Liver (tissue), 9 donors: Measurements from ENCODE around the gene SLC2A8. TPM values are rescaled to one million over a fixed set of nuclear protein-coding genes. Genes with fewer than 3 reads are reported as not detected.
A peak's percentile ranks its signal among the peaks of the same experiment; 100 is the strongest.

Source experiments
- DNase-seq: peaks from one replicate; pipeline ENCODE4 v3.0.0-alpha.2; 2017; ENCODE audit warnings: low spot score
- H3K27ac ChIP-seq, 2 donors: one replicate each; pipeline ENCODE4 v1.7.0; 2013; ENCODE audit warnings: inconsistent platforms in 2 of 2, low read length in 2 of 2, control low read depth in 1 of 2, low read depth in 1 of 2, mild to moderate bottlenecking in 1 of 2
- H3K27me3 ChIP-seq, 4 donors: one replicate each; pipeline versions ENCODE4 v1.6.1 to v1.7.0; 2013; ENCODE audit warnings: low read length in 3 of 4, inconsistent platforms in 1 of 4, mild to moderate bottlenecking in 1 of 4, moderate library complexity in 1 of 4; ENCODE audit not compliant: control insufficient read depth in 4 of 4, insufficient read depth in 4 of 4
- H3K36me3 ChIP-seq, 4 donors: one replicate each; pipeline versions ENCODE4 v1.6.1 to v1.7.0; 2013; ENCODE audit warnings: low read length in 3 of 4, mild to moderate bottlenecking in 3 of 4, low read depth in 1 of 4, moderate library complexity in 1 of 4; ENCODE audit not compliant: control insufficient read depth in 4 of 4, insufficient read depth in 3 of 4
- H3K4me1 ChIP-seq, 4 donors: one replicate each; pipeline versions ENCODE4 v1.6.1 to v1.7.0; 2013; ENCODE audit warnings: low read length in 3 of 4, mild to moderate bottlenecking in 3 of 4, moderate library complexity in 1 of 4; ENCODE audit not compliant: control insufficient read depth in 4 of 4, insufficient read depth in 4 of 4
- H3K4me3 ChIP-seq, 3 donors: one replicate each; pipeline versions ENCODE4 v1.6.1 to v1.7.0; 2013; ENCODE audit warnings: low read length in 3 of 3, control low read depth in 1 of 3, low read depth in 1 of 3, mild to moderate bottlenecking in 1 of 3
- H3K9ac ChIP-seq, 2 donors: one replicate each; pipeline ENCODE4 v1.7.0; 2013; ENCODE audit warnings: low read length in 2 of 2, mild to moderate bottlenecking in 2 of 2, moderate library complexity in 2 of 2, control low read depth in 1 of 2, low read depth in 1 of 2
- H3K9me3 ChIP-seq, 4 donors: one replicate each; pipeline versions ENCODE4 v1.6.1 to v1.7.0; 2013; ENCODE audit warnings: low read length in 3 of 4; ENCODE audit not compliant: control insufficient read depth in 4 of 4
- ATF3 ChIP-seq: IDR thresholded peaks from 2 replicates; pipeline ENCODE4 v1.6.1; 2016; ENCODE audit warnings: antibody characterized with exemption
- CTCF ChIP-seq: fragments of 150-350 bp; IDR thresholded peaks from 2 replicates; pipeline ENCODE4 v1.5.1; 2017; ENCODE audit warnings: improper control_type of control experiment, low read depth, low read length; ENCODE audit not compliant: missing input control
- EGR1 ChIP-seq, 2 donors: IDR thresholded peaks; 2 replicates each; pipeline ENCODE4 v1.6.1; 2016 to 2018; ENCODE audit warnings: antibody characterized with exemption in 2 of 2, low read depth in 2 of 2
- FOXA1 ChIP-seq: IDR thresholded peaks from 2 replicates; pipeline ENCODE4 v1.6.1; 2016; ENCODE audit warnings: antibody characterized with exemption
- FOXA2 ChIP-seq: IDR thresholded peaks from 2 replicates; pipeline ENCODE4 v1.6.1; 2016; ENCODE audit warnings: antibody characterized with exemption
- GABPA ChIP-seq, 2 donors: IDR thresholded peaks in 1 of 2; conservative IDR thresholded peaks in 1 of 2; 2 replicates each; pipeline ENCODE4 v1.6.1; 2016; ENCODE audit warnings: antibody characterized with exemption in 2 of 2, mild to moderate bottlenecking in 1 of 2, moderate library complexity in 1 of 2
- HNF4A ChIP-seq, 2 donors: conservative IDR thresholded peaks; 2 replicates each; pipeline ENCODE4 v1.6.1; 2016; ENCODE audit warnings: antibody characterized with exemption in 2 of 2, mild to moderate bottlenecking in 2 of 2
- HNF4G ChIP-seq: IDR thresholded peaks from 2 replicates; pipeline ENCODE4 v1.6.1; 2016; ENCODE audit warnings: antibody characterized with exemption
- JUND ChIP-seq, 2 donors: IDR thresholded peaks; 2 replicates each; pipeline ENCODE4 v1.6.1; 2016; ENCODE audit warnings: antibody characterized with exemption in 2 of 2
- MAX ChIP-seq: IDR thresholded peaks from 2 replicates; pipeline ENCODE4 v1.6.1; 2016; ENCODE audit warnings: antibody characterized with exemption
- NR2F2 ChIP-seq: IDR thresholded peaks from 2 replicates; pipeline ENCODE4 v1.6.1; 2016; ENCODE audit warnings: antibody characterized with exemption
- RAD21 ChIP-seq, 2 donors: IDR thresholded peaks; 2 replicates each; pipeline ENCODE4 v1.6.1; 2016; ENCODE audit warnings: antibody characterized with exemption in 2 of 2, mild to moderate bottlenecking in 2 of 2
- REST ChIP-seq: IDR thresholded peaks from 2 replicates; pipeline ENCODE4 v1.6.1; 2016; ENCODE audit warnings: antibody characterized with exemption, mild to moderate bottlenecking
- RXRA ChIP-seq, 2 donors: IDR thresholded peaks; 2 replicates each; pipeline ENCODE4 v1.6.1; 2017 to 2018; ENCODE audit warnings: antibody characterized with exemption in 2 of 2, mild to moderate bottlenecking in 1 of 2
- SP1 ChIP-seq: IDR thresholded peaks from 2 replicates; pipeline ENCODE4 v1.6.1; 2018; ENCODE audit warnings: antibody characterized with exemption, mild to moderate bottlenecking
- TAF1 ChIP-seq: conservative IDR thresholded peaks from 2 replicates; pipeline ENCODE4 v1.6.1; 2016; ENCODE audit warnings: antibody characterized with exemption, mild to moderate bottlenecking
- YY1 ChIP-seq: IDR thresholded peaks from 2 replicates; pipeline ENCODE4 v1.6.1; 2016; ENCODE audit warnings: antibody characterized with exemption, mild to moderate bottlenecking
- ZBTB33 ChIP-seq: IDR thresholded peaks from 2 replicates; pipeline ENCODE4 v1.6.1; 2016; ENCODE audit warnings: antibody characterized with exemption
- WGBS: extraction: QIAGEN DNeasy Blood & Tissue Kit; methylation state at CpG from one replicate; pipeline ENCODE4 v1.1.7; 2013; 5-methylcytosine and 5-hydroxymethylcytosine counted together
- polyA plus RNA-seq, 2 donors: library from polyadenylated mRNA; stranded (reverse) in 1 of 2; unstranded in 1 of 2; fragments of 200-250 nt in 1 of 2; fragments of >200 nt in 1 of 2; fragmentation: Nextera tagmentation in 1 of 2; extraction: Ambion mirVana in 1 of 2; gene quantifications; one replicate each; pipeline versions ENCODE4 v1.2.1 to v1.2.3, GENCODE V29; 2013 to 2015
- total RNA-seq, 2 donors: library from RNA; depleted of rRNA; stranded (reverse); fragments of >200 nt; gene quantifications; one replicate each; pipeline ENCODE4 v1.2.3, GENCODE V29; 2014
- donor health status: healthy.
- donor health status: healthy.
- donor health status: healthy.
- donor health status: healthy.
- donor health status: healthy.

SLC2A8 gene
- total and polyA plus RNA-seq, 4 donors = 10.9 to 24.5 (median 19.9) TPM

GRCh38 chr9:127406799-127407491 lies 10.0 kb downstream of the SLC2A8 start (continued):
- no peak for TF ChIP-seq CTCF

- no peak overlapping the region for H3K27ac ChIP-seq
Measured at GRCh38 chr9:127407492-127407843, 10.5 kb downstream of the SLC2A8 start.

GRCh38 chr9:127411122-127411521 lies 14.2 kb downstream of the SLC2A8 start:
- DNase-seq = no peak
- no peaks in the 10 kb centered on the region for H3K27me3 ChIP-seq
- no peak overlapping the region for H3K4me3 ChIP-seq
- no peak overlapping the region for H3K27ac ChIP-seq
- 86% methylated on average over 4 of the region's 4 CpGs for WGBS
- TF ChIP-seq CTCF (no peak), MAX (no peak), FOXA2 (no peak), HNF4A (conservative IDR thresholded peaks at IDR 0.05) (no peak), REST (no peak), TAF1 (no peak), YY1 (no peak), SP1 (no peak), EGR1 (IDR thresholded peaks at IDR 0.05; ENCODE audit: low read depth in 2 of 2) (no peak), FOXA1 (no peak), RAD21 (IDR thresholded peaks at IDR 0.05) (no peak), RXRA (IDR thresholded peaks at IDR 0.05) (no peak), JUND (IDR thresholded peaks at IDR 0.05) (no peak), NR2F2 (no peak), ATF3 (no peak), GABPA (IDR thresholded peaks at IDR 0.05 in 1 of 2, conservative IDR thresholded peaks at IDR 0.05 in 1 of 2) (no peak), ZBTB33 (no peak), HNF4G (no peak)
- H3K36me3 ChIP-seq = peaks cover 0 to 3% (median 0%) of the 10 kb centered on the region in 4 donors
- H3K9ac ChIP-seq = no peak overlapping the region
- peaks cover 3 to 14% (median 8%) of the 10 kb centered on the region in 4 donors for H3K4me1 ChIP-seq
- H3K9me3 ChIP-seq = no peaks in the 10 kb centered on the region

More at GRCh38 chr9:127407492-127407843, 10.5 kb downstream of the SLC2A8 start:
- H3K4me3 ChIP-seq = no peak overlapping the region
- H3K4me1 ChIP-seq = peaks cover 3 to 14% (median 8%) of the 10 kb centered on the region in 4 donors
- no peaks in the 10 kb centered on the region for H3K9me3 ChIP-seq
- TF ChIP-seq HNF4G (no peak), RAD21 (IDR thresholded peaks at IDR 0.05) (peak in 1 of 2 donors; percentile 41), RXRA (IDR thresholded peaks at IDR 0.05) (no peak)
- H3K36me3 ChIP-seq = peaks cover 2 to 24% (median 4%) of the 10 kb centered on the region in 4 donors
- H3K9ac ChIP-seq = no peak overlapping the region
- no peak for DNase-seq
- H3K27me3 ChIP-seq = no peaks in the 10 kb centered on the region
- 52% methylated on average over 6 of the region's 6 CpGs for WGBS
